Coronary artery (tissue), 2 donors: ENCODE measurements around the gene NFATC2.

Experiments
- DNase-seq: peaks from one replicate; pipeline ENCODE4 v3.0.0-alpha.2; 2017; ENCODE audit warnings: low spot score
- H3K27ac ChIP-seq, 2 donors: fragments of 200-600 bp; sonication (generic); one replicate each; pipeline ENCODE4 v1.5.1; 2016 to 2019
- H3K4me3 ChIP-seq: fragments of 200-600 bp; sonication (generic); 2 replicates; pipeline ENCODE4 v1.5.1; 2016; ENCODE audit warnings: mild to moderate bottlenecking, moderate library complexity
- TF ChIP-seq, protein P1 (sequence below): fragments of 200-600 bp; sonication (generic); IDR thresholded peaks from one replicate; pipeline ENCODE4 v1.5.1; 2019; ENCODE audit warnings: antibody characterized with exemption

Gene NFATC2

DNA sequence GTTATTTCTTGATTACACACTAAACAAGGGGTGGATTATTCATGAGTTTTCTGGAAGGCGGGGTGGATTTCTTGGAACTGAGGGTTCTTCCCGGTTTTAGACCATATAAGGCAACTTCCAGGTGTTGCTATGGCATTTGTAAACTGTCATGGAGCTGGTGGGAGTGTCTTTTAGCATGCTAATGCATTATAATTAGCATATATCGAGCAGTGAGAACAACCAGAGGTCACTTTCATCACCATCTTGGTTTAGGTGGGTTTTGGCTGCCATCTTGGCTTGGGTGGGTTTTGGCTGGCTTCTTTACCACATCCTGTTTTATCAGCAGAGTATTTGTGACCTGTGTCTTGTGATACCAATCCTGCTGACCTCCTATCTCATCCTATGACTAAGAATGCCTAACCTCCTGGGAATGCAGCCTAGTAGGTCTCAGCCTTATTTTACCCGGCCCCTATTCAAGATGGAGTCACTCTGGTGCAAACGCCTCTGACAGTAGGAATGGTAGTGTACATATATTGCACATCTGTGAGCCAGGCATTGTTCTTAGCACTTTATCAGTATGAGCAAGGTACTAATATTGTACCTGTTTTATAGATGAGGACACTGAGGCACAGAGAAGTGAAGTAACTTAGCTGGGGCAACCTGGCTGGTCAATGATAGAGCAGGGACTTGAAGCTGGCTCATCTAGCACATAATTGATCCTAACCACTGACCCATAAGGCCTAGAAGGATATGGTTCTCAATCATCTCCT lies 203.7 kb downstream of the NFATC2 start:
- TF ChIP-seq, protein P1, sequence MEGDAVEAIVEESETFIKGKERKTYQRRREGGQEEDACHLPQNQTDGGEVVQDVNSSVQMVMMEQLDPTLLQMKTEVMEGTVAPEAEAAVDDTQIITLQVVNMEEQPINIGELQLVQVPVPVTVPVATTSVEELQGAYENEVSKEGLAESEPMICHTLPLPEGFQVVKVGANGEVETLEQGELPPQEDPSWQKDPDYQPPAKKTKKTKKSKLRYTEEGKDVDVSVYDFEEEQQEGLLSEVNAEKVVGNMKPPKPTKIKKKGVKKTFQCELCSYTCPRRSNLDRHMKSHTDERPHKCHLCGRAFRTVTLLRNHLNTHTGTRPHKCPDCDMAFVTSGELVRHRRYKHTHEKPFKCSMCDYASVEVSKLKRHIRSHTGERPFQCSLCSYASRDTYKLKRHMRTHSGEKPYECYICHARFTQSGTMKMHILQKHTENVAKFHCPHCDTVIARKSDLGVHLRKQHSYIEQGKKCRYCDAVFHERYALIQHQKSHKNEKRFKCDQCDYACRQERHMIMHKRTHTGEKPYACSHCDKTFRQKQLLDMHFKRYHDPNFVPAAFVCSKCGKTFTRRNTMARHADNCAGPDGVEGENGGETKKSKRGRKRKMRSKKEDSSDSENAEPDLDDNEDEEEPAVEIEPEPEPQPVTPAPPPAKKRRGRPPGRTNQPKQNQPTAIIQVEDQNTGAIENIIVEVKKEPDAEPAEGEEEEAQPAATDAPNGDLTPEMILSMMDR: no peak
- Histone ChIP-seq H3K27ac (no peak overlapping the region), H3K4me3 (no peak overlapping the region)
- no peak for DNase-seq

DNA sequence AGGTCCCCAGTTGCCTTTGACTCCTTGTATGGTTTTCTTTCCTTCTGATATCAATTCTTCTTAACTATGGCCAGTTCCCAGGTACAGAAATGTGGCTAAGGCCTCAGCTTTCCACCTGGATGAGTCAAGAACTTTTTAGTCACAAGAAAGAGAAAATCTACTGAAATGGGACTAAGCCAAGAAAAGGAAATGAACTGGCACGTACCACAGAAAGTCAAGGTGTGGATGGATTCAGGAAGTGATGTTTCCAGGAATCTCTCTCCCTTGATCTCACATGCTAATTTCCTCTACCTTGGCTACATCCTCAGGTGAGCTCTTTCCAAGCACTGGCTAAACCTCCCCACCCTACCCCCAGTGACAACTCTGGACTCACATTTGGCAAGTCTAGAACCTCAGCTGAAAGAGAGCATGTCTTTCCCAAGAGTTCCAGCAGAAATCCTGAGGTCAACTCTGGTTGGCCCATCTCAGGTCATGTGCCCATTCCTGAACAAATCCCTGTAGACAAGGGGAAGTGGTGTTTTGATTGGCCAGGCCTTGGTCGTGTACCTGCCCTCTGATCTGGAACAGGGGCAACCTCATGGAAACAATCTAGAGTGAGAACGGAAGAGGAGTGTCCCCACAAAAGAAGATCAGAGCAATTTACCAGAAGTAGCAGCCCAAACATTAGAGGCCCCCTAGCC lies 205.3 kb downstream of the NFATC2 start:
- TF ChIP-seq, protein P1: no peak
- no peak overlapping the region for H3K4me3 ChIP-seq
- no peak overlapping the region for H3K27ac ChIP-seq
- no peak for DNase-seq
